Endometrial microvascular endothelial cells (primary cell): Measurements from ENCODE around the gene CR2. TPM values are rescaled to one million over a fixed set of nuclear protein-coding genes. Genes with fewer than 3 reads are reported as not detected.
"Not testable (repeated sequence)": the region's sequence is repeated elsewhere in the genome, so short reads cannot be mapped to it uniquely, and the experiment has no call there.

Experiments
- in situ Hi-C: cut with HindIII; loops from 2 replicates; pipeline ENCODE4 v1.10.0; 2017; ENCODE audit warnings: low sequenced_read_pairs, low pct_unique_long_range_greater_than_20kb; ENCODE audit errors: inconsistent ontology term
- total RNA-seq: library from RNA; depleted of rRNA; stranded (reverse); fragments of >200 nt; gene quantifications from one replicate; pipeline ENCODE4 v1.2.3, GENCODE V29; 2015; ENCODE audit errors: inconsistent ontology term

Gene CR2
- total RNA-seq, 1 donor from 2014 or later, result not detected

- in situ Hi-C loops, result not testable (repeated sequence)
Observed at GRCh38 chr1:207436746-207437145, 17.4 kb upstream of the CR2 start.

GRCh38 chr1:207440626-207441025 lies 13.5 kb upstream of the CR2 start:
- in situ Hi-C loops, result no loop called here

GRCh38 chr1:207444514-207445217 lies 9.5 kb upstream of the CR2 start:
- in situ Hi-C loops, result no loop called here

GRCh38 chr1:207453710-207454045 lies 450 bp upstream of the CR2 start:
- in situ Hi-C loops, result no loop called here

GRCh38 chr1:207455183-207455754 lies 1.1 kb downstream of the CR2 start:
- in situ Hi-C loops, result no loop called here

- in situ Hi-C loops, result no loop called here
Observed at GRCh38 chr1:207458414-207458813, 4.3 kb downstream of the CR2 start.

- in situ Hi-C loops, result no loop called here
Observed at GRCh38 chr1:207459008-207459407, 4.9 kb downstream of the CR2 start.

- in situ Hi-C loops, result no loop called here
Observed at GRCh38 chr1:207461649-207462048, 7.5 kb downstream of the CR2 start.

- in situ Hi-C loops, result no loop called here
Observed at GRCh38 chr1:207462535-207462934, 8.4 kb downstream of the CR2 start.

GRCh38 chr1:207463021-207463420 lies 8.9 kb downstream of the CR2 start:
- in situ Hi-C loops, result no loop called here

- in situ Hi-C loops, result no loop called here
Observed at GRCh38 chr1:207463571-207463970, 9.4 kb downstream of the CR2 start.

GRCh38 chr1:207470927-207471326 lies 16.8 kb downstream of the CR2 start:
- in situ Hi-C loops, result no loop called here

GRCh38 chr1:207474210-207474609 lies 20.1 kb downstream of the CR2 start:
- in situ Hi-C loops, result no loop called here

GRCh38 chr1:207486198-207486597 lies 32.1 kb downstream of the CR2 start:
- in situ Hi-C loops, result no loop called here

GRCh38 chr1:207487636-207488035 lies 33.5 kb downstream of the CR2 start:
- in situ Hi-C loops, result no loop called here

- in situ Hi-C loops, result no loop called here
Observed at GRCh38 chr1:207493212-207493611, 39.1 kb downstream of the CR2 start.

- in situ Hi-C loops, result no loop called here
Observed at GRCh38 chr1:207494171-207494570, 40.0 kb downstream of the CR2 start.

GRCh38 chr1:207495281-207495680 lies 41.2 kb downstream of the CR2 start:
- in situ Hi-C loops, result not testable (repeated sequence)

GRCh38 chr1:207495801-207496792 lies 42.0 kb downstream of the CR2 start, which contains the start of gene CR1:
CR1 (plus strand) TSS chr1:207496157; CDS start chr1:207496268, 111 bp downstream.
- in situ Hi-C loops, result no loop called here

GRCh38 chr1:207497941-207498340 lies 43.8 kb downstream of the CR2 start:
- in situ Hi-C loops, result no loop called here
